Measurements from ENCODE around the gene GNG12.

- TF ChIP-seq CTCF (IDR thresholded peaks at IDR 0.05), result no peak
- TF ChIP-seq POLR2AphosphoS5 (IDR thresholded peaks at IDR 0.05), result no peak
- TF ChIP-seq POLR2A (IDR thresholded peaks at IDR 0.05), result no peak
These were observed 85.4 kb downstream of the GNG12 start for GRCh38 chr1:67747671-67748546.
